NCI-H524 treated with DMSO at 0.1 percent for 48 hours (cell line): ENCODE measurements around the gene PFKFB1.

ENCODE experiments used
- DNase-seq: peaks from one replicate; lab custom pipeline; 2025; lab: John Stamatoyannopoulos, UW

The PFKFB1 gene

GRCh38 chrX:54994099-54994498 lies at the start of gene PFKFB1:
Gene PFKFB1, minus strand, starts transcription at chrX:54994188. Its CDS starts 181 bp downstream, at chrX:54994007.
- no peak for DNase-seq

GRCh38 chrX:55041514-55041913 lies 47.5 kb upstream of the PFKFB1 start:
- no peak for DNase-seq

- DNase-seq, result no peak
Measured at GRCh38 chrX:55039471-55039870, 45.5 kb upstream of the PFKFB1 start.

GRCh38 chrX:55033429-55033828 lies 39.4 kb upstream of the PFKFB1 start:
- no peak for DNase-seq

- no peak for DNase-seq
Measured at GRCh38 chrX:55030271-55031205, 36.5 kb upstream of the PFKFB1 start, which contains the start of gene ALAS2. Gene ALAS2, minus strand, starts transcription at chrX:55030977. Its CDS starts 4,977 bp downstream, at chrX:55026000.

- DNase-seq, result no peak
Measured at GRCh38 chrX:55029291-55029690, 35.3 kb upstream of the PFKFB1 start.

GRCh38 chrX:55028611-55029010 lies 34.6 kb upstream of the PFKFB1 start:
- DNase-seq, result no peak

GRCh38 chrX:55028040-55028439 lies 34.1 kb upstream of the PFKFB1 start:
- DNase-seq, result no peak

- DNase-seq, result no peak
Measured at GRCh38 chrX:55026840-55027239, 32.9 kb upstream of the PFKFB1 start.

GRCh38 chrX:55026143-55026542 lies 32.2 kb upstream of the PFKFB1 start:
- DNase-seq, result no peak

GRCh38 chrX:55014897-55015299 lies 20.9 kb upstream of the PFKFB1 start:
- no peak for DNase-seq

- no peak for DNase-seq
Measured at GRCh38 chrX:55011294-55011693, 17.3 kb upstream of the PFKFB1 start.

GRCh38 chrX:55008571-55009358 lies 14.8 kb upstream of the PFKFB1 start:
- no peak for DNase-seq

GRCh38 chrX:55007656-55008055 lies 13.7 kb upstream of the PFKFB1 start:
- DNase-seq, result no peak

GRCh38 chrX:55006827-55007621 lies 13.0 kb upstream of the PFKFB1 start:
- DNase-seq, result no peak

GRCh38 chrX:55005256-55005655 lies 11.3 kb upstream of the PFKFB1 start:
- DNase-seq, result no peak

GRCh38 chrX:55004231-55004630 lies 10.2 kb upstream of the PFKFB1 start:
- DNase-seq, result no peak

- DNase-seq, result peak; percentile 78
Measured at GRCh38 chrX:54999717-55000598, 6.0 kb upstream of the PFKFB1 start, which contains the start of gene APEX2. Gene APEX2, plus strand, starts transcription at chrX:55000363. Its CDS starts 60 bp downstream, at chrX:55000423.

GRCh38 chrX:54995621-54996020 lies 1.6 kb upstream of the PFKFB1 start:
- DNase-seq, result no peak

- DNase-seq, result no peak
Measured at GRCh38 chrX:54994668-54995351, 822 bp upstream of the PFKFB1 start.
